ENCODE measurements around the gene TCF7L2. TPM values are rescaled to one million over a fixed set of nuclear protein-coding genes. Genes with fewer than 3 reads are reported as not detected.

Gene TCF7L2
- total RNA-seq, 1 experiment from 2014 or later, result 22.1 TPM

DNA sequence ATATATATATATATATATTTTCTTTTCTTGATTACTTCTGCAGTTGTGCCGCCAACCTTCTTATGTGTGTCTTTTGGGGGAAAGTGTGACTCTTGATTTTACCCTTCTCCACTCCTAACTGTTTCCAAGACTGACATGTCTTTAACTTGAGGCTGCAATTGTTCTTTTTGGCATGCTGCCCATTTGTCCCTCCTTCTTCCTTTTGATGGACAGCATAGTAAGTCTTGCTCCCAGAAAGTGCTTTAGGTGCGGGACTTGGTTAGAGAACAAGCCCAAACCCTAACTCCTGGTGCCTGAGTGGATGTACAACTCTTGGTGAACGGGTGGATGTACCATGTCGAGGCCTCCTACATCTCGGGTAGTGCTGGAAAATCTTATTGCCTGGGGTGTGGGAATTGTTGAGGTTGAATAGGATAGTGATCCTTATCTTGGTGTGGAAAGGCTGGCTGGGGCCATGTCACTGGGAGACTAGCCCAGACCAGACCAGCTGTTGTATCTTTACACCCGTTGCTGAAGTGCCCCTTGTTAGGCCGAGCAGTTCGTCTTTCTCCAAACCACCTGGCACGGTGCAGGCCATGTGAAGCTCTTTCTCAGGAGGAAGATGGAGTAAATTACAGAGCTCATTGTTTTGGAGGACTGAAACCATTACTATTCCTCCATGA, 16.3 kb downstream of the TCF7L2 start:
- no peaks in the 10 kb centered on the region for H3K27me3 ChIP-seq
- DNase-seq, result peak; percentile 95 to 98
- peaks cover 51% of the 10 kb centered on the region for H3K36me3 ChIP-seq
- H3K4me1 ChIP-seq, result peaks cover 55% of the 10 kb centered on the region
- no peaks in the 10 kb centered on the region for H3K9me3 ChIP-seq (replicated peaks)
- H3K27ac ChIP-seq, result peak overlapping the region; percentile 88
- H3K4me3 ChIP-seq, result no peak overlapping the region

DNA sequence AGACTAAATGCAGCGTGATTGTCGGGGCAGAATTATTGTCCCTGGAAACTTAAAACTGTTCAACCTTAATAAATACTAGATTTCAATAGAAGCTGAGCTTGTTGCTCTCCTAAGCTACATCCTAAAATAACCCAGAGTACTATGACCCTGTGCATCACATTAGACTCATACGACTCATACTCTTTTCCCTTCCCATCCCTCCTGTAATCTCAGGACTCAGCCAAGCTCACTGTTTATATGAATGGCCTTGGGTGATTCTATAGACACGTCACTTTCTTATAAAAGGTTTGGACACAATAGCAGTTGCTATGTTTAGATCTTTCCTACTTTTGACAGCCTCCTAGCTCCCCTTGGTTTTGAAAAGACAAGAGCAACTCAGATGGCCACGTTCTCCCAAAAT, 17.2 kb downstream of the TCF7L2 start:
- DNase-seq, result peak in 1 of 2 experiments; percentile 57
- Histone ChIP-seq H3K4me1 (peaks cover 49% of the 10 kb centered on the region), H3K27me3 (no peaks in the 10 kb centered on the region), H3K4me3 (no peak overlapping the region), H3K36me3 (peaks cover 55% of the 10 kb centered on the region), H3K27ac (peak overlapping the region; percentile 88), H3K9me3 (replicated peaks) (no peaks in the 10 kb centered on the region)

DNA sequence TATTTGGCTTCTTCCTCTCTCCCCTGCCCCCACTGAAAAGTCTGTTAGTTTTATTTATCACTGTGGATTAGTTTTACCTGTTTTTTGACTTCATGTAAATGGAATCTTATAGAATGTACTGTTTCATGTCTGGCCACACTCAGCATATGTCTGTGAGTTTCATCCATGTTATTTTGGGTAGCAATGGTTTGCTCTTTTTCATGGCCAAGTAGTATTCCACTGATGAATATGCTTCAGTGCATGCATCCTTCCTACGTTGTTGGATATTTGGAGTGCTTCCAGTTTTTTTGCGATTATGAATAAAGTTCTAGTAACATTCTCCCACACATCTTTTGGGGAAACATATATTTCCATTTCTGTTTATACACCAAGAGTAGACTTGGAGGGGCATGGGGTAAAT, 19.1 kb downstream of the TCF7L2 start:
- Histone ChIP-seq H3K27me3 (no peaks in the 10 kb centered on the region), H3K4me1 (peaks cover 31% of the 10 kb centered on the region), H3K36me3 (peaks cover 74% of the 10 kb centered on the region), H3K27ac (no peak overlapping the region), H3K9me3 (replicated peaks) (no peaks in the 10 kb centered on the region), H3K4me3 (no peak overlapping the region)
- DNase-seq, result no peak

DNA sequence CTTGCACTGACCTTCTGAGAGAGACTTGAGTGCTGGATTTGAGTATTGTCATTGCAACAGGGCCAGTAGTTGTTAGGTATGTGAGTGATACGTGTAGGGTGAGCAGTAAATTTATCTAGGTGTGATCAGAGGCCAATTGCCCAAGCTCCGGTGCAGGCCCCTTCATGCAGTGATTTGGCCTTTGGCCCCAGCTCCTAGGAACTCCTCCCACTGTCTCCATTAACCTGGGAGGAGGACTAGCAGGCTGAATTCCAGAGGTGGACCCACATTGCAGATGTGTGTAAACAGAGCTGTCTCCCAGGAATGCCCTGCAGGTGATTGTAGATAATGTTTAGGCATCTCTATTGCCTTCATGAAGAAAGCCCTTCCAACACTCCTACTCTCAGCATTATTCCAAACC, 19.5 kb downstream of the TCF7L2 start:
- Histone ChIP-seq H3K27ac (no peak overlapping the region), H3K36me3 (peaks cover 72% of the 10 kb centered on the region), H3K27me3 (no peaks in the 10 kb centered on the region), H3K4me3 (no peak overlapping the region), H3K4me1 (peaks cover 27% of the 10 kb centered on the region), H3K9me3 (replicated peaks) (no peaks in the 10 kb centered on the region)
- DNase-seq, result no peak

DNA sequence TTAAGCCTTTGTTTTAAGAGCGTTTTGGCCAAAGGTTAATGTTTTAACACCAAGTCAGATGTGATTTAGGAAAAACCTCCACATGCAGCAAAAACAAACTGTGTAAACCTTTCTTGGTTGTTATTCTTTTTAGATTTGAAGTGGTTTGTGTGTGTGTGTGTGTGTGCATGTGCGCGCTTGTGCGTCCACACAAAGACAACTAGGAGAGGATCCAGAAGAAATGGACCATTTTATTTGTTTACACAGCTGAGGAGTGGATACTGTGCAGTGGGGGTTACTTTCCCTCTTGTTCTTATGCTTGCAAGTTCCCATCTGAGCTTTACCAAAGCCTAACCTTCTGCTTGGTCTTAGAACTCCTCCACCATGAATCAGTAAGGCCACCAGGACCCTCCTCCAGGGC, 20.0 kb downstream of the TCF7L2 start:
- H3K27me3 ChIP-seq, result no peaks in the 10 kb centered on the region
- H3K36me3 ChIP-seq, result peaks cover 74% of the 10 kb centered on the region
- H3K9me3 ChIP-seq (replicated peaks), result no peaks in the 10 kb centered on the region
- H3K27ac ChIP-seq, result no peak overlapping the region
- no peak for DNase-seq
- no peak overlapping the region for H3K4me3 ChIP-seq
- peaks cover 23% of the 10 kb centered on the region for H3K4me1 ChIP-seq

DNA sequence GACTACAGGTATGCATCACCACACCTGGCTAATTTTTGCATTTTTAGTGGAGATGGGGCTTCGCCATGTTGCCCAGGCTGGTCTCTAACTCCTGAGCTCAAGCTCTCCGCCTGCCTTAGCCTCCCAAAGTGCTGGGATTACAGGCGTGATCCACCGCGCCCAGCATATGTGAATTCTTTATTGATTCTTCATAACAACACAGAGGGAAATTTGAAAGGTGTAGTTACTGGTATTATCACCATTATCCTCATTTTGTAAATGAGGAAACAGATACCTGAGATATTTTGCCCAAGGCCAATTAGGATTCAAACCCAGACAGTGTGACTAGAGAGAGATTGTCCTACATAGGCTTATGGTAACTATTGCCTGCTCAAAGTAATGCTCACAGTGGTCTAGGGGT, 22.6 kb downstream of the TCF7L2 start:
- no peaks in the 10 kb centered on the region for H3K27me3 ChIP-seq
- DNase-seq, result no peak
- H3K27ac ChIP-seq, result no peak overlapping the region
- H3K36me3 ChIP-seq, result peaks cover 74% of the 10 kb centered on the region
- no peaks in the 10 kb centered on the region for H3K9me3 ChIP-seq (replicated peaks)
- no peaks in the 10 kb centered on the region; the same call in none of the 2 replicates for H3K4me1 ChIP-seq
- H3K4me3 ChIP-seq, result no peak overlapping the region

DNA sequence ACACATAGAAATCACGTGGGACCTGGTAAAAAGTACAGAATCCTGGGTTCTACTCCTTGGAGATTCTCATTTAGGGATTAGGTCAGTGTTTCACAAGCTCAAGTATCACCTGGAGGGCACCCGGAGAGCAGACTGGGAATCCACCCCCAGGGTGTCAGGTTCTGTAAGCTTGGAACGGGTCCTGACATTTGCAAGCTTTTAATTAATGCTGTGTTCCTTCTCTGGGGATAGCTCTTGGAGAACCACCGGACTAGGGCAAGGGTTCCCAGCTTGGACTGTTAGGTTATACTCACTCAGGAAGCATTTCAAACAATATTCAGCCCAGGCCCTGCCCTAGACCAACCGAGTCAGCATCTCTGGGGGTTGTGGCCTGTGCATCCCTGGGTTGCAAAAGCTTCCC, 23.0 kb downstream of the TCF7L2 start:
- Histone ChIP-seq H3K4me3 (no peak overlapping the region), H3K27ac (no peak overlapping the region), H3K9me3 (replicated peaks) (no peaks in the 10 kb centered on the region), H3K4me1 (no peaks in the 10 kb centered on the region; the same call in 1 of the 2 replicates), H3K36me3 (peaks cover 70% of the 10 kb centered on the region), H3K27me3 (no peaks in the 10 kb centered on the region)
- DNase-seq, result no peak

DNA sequence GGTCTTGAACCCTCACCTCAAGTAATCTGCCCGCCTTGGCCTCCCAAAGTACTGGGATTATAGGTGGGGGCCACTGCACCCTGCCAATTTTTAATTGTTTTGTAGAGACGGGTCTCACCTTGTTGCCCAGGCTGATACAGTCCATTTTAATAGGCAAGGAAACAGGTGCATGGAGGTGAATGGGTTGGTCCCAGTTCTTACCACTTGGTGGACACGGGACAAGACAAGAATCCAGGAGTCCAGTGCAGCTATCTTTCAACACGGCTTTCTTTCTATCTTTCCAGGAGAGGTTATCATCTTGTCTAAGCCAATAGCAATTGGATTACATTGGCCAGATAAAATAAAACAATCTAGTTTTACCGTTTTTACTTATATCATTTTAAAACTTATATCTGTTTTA, 23.8 kb downstream of the TCF7L2 start:
- no peak overlapping the region for H3K4me3 ChIP-seq
- no peaks in the 10 kb centered on the region for H3K9me3 ChIP-seq (replicated peaks)
- no peaks in the 10 kb centered on the region; the same call in 1 of the 2 replicates for H3K4me1 ChIP-seq
- no peak for DNase-seq
- H3K36me3 ChIP-seq, result peaks cover 62% of the 10 kb centered on the region
- no peaks in the 10 kb centered on the region for H3K27me3 ChIP-seq
- H3K27ac ChIP-seq, result no peak overlapping the region

DNA sequence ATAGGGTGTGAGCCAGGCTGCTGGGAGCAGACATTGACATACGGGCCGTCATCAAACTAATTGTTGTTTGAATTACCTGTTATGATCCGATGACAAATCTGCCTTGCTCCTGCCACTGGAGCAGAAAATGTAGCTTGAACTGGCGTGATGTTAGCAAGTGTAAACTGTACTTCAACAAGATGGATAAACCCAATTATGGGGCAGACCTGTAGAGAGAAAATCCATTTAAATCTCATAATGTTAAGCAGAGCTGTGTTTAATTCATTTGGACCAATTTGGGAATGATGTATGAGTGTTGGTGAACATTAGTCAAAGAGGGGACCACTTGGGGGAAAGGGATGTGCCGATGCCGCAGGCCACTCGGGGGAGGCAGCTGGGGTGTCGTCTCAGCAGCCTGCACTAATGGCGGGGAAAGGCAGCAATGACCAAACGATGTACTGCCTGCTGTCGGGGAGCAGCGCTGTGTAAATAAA, 27.4 kb downstream of the TCF7L2 start:
- Histone ChIP-seq H3K9me3 (replicated peaks) (no peaks in the 10 kb centered on the region), H3K27me3 (no peaks in the 10 kb centered on the region), H3K4me1 (peaks cover 17% of the 10 kb centered on the region), H3K27ac (no peak overlapping the region), H3K36me3 (peaks cover 33% of the 10 kb centered on the region), H3K4me3 (no peak overlapping the region)
- DNase-seq, result no peak

DNA sequence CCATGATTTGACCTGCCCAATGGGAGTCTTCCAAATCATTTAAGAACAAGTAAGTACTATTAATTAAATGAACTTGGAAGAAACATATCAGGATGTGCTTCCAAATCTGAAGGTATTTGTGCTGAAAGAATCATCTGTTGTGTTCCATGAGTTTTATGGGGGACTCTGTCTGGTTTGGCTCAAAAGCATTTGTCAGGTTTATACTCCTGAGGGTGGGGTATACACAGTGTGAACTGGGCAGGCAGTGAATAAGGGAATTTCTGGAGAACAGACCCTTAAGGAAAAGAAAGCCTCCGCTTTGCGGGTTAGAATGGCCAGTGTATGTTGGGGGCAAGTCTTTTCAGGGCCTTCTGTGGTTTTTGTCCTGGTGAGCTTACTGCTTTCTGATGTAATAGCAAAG, 29.9 kb downstream of the TCF7L2 start:
- no peak for DNase-seq
- Histone ChIP-seq H3K4me1 (peaks cover 25% of the 10 kb centered on the region), H3K27me3 (no peaks in the 10 kb centered on the region)

DNA sequence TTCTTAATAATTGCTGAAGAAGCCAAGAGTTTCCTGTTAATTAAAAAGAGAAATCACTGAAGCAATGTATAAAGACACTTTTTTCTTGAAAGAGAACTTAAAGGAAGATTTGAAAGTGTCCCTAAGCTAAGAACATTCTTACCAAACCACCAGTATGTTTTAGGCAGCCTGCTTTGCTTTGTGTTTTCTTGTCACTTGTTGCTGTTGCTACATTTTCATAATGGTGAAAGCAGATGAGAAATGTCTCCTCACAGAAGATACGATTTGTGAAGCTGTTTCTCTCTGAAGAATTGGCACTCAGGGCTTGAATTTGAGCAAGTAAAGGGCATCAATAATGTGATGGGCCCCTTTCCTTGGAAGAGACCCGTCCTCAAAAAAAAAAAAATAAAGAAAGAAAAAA, 30.9 kb downstream of the TCF7L2 start:
- no peak for DNase-seq
- peaks cover 13% of the 10 kb centered on the region; the same call in 1 of the 2 replicates for H3K36me3 ChIP-seq
- H3K4me3 ChIP-seq, result no peak overlapping the region
- no peaks in the 10 kb centered on the region for H3K9me3 ChIP-seq (replicated peaks)
- H3K4me1 ChIP-seq, result peaks cover 35% of the 10 kb centered on the region
- peak overlapping the region; percentile 46; the same call in 1 of the 2 replicates for H3K27ac ChIP-seq
- no peaks in the 10 kb centered on the region for H3K27me3 ChIP-seq

More for the DNA sequence above, 29.9 kb downstream of the TCF7L2 start:
- Histone ChIP-seq H3K9me3 (replicated peaks) (no peaks in the 10 kb centered on the region), H3K27ac (no peak overlapping the region), H3K4me3 (no peak overlapping the region), H3K36me3 (peaks cover 17% of the 10 kb centered on the region)

DNA sequence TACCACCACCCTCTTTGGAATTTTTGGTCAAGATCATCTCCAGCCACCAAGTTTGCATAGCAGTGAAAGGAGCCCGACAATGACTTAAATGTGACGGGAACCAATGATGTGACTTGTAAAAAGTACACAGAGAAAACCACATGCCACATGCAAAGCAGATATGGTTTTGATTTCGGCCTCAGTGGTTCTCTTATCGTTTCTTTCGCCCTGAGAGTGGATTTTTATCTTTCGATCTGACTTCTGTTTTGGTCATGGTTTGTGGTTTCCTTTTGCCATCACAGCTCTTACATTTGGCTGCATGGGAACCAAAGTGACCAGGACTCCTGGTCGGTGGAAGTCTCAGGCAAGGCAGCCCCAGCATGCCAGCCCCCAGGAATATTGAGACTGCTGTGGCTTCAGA, 31.5 kb downstream of the TCF7L2 start:
- H3K36me3 ChIP-seq, result peaks cover 8% of the 10 kb centered on the region; the same call in 1 of the 2 replicates
- no peak overlapping the region for H3K4me3 ChIP-seq
- peaks cover 41% of the 10 kb centered on the region for H3K4me1 ChIP-seq
- DNase-seq, result peak; percentile 44 to 71
- H3K9me3 ChIP-seq (replicated peaks), result no peaks in the 10 kb centered on the region
- no peaks in the 10 kb centered on the region for H3K27me3 ChIP-seq
- peak overlapping the region; percentile 46 for H3K27ac ChIP-seq

DNA sequence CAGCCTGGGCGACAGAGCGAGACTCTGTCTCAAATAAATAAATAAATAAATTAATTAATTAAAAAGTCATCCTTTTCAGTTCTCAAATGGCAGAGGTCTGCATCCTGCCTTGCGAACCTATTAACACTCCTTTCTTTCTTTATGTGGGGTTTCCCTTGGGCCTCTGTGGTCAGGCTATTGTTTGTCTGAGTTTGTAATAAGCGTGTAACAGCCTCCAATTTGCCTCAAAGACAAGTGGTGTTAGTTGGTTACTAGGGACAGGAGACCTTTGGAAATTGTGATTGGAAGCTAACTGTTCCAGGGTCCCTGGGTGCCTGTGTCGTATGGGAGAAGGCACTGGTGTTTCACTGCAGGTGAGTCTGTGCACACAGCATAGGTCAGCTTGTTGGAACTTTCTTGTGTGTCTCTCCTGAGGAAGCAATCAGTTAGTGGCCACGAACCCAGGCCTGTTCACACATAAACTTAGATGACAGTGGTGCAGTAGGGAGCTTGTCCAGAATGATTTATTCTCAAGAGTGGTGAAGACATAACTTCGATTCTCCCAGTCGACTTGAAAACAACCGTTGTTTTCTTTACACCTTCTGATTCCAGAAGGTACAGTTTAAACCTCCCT, 33.5 kb downstream of the TCF7L2 start:
- no peak overlapping the region for H3K4me3 ChIP-seq
- no peak overlapping the region for H3K27ac ChIP-seq
- no peaks in the 10 kb centered on the region for H3K9me3 ChIP-seq (replicated peaks)
- peaks cover 19% of the 10 kb centered on the region for H3K36me3 ChIP-seq
- no peaks in the 10 kb centered on the region for H3K27me3 ChIP-seq
- H3K4me1 ChIP-seq, result peaks cover 46% of the 10 kb centered on the region
- DNase-seq, result peak in 1 of 2 experiments; percentile 47

DNA sequence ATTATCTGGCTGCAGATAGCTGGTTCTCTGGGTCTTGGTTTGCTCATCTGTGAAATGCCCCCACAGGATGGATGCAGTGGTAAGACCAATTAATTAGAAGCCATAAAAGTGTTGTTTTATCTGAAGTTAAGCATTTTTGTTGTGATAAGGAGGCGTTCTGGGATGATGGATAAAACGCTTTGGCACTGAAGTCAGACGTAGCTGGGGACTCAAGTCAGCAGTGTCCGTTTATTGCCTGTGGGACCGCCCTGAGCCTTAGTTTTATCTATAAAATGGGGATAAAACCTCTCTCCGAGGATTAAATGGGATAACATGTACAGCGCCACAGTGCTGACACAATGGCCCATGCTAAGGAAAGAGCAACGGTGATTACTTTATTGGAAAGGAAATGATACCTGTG, 34.7 kb downstream of the TCF7L2 start:
- H3K36me3 ChIP-seq, result peaks cover 19% of the 10 kb centered on the region
- no peak overlapping the region for H3K27ac ChIP-seq
- no peaks in the 10 kb centered on the region for H3K9me3 ChIP-seq (replicated peaks)
- no peak overlapping the region for H3K4me3 ChIP-seq
- DNase-seq, result no peak
- H3K4me1 ChIP-seq, result peaks cover 50% of the 10 kb centered on the region
- no peaks in the 10 kb centered on the region for H3K27me3 ChIP-seq

DNA sequence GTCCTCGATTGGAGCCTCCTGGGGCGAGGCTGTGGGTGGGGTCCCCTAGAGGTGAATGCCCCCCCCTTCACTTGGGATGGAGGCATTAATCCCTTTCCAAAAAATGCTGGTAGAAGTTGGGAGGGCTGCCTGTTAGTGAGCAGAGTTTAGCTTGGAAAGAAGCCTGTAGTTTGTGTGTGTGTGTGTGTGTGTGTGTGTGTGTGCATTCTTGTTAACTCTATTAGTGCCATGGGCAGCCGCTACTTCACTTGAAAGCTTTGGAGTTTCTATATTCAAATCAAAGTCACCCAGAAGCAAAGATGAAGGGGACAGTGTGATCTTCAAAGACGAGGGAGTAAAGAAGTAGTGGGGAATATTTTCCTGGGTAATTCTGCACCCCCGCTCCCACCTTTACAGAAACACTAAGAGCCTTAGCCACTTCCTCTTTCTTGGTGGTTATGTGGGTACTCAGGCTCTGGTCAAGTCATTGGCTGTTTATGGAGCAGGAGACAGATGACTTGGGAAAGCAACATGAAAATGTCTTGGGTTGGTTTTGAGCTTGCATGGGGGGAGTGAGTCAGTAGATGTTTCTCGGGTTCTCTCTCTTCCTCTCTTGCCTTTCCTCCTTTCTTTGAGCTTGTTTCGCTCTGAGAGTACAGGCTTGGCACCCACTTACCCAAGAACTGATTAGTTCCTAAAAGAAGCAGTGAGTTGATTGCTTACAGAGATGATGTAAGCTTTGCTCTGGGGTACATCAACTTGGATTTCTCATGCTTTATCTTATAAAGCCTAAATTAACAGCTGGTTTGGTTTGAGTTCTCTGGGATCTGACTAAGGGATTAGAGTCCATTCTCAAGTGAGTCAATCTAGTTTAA, 35.9 kb downstream of the TCF7L2 start:
- Histone ChIP-seq H3K9me3 (replicated peaks) (no peaks in the 10 kb centered on the region), H3K4me3 (no peak overlapping the region), H3K27ac (no peak overlapping the region), H3K36me3 (peaks cover 24% of the 10 kb centered on the region), H3K4me1 (peaks cover 59% of the 10 kb centered on the region), H3K27me3 (no peaks in the 10 kb centered on the region)
- peak in 1 of 2 experiments; percentile 20 for DNase-seq

Measured in SJCRH30 (cell line).